Mesendoderm (in vitro differentiated cells): ENCODE data around the gene MRTO4.
"Not testable (repeated sequence)": the region's sequence is repeated elsewhere in the genome, so short reads cannot be mapped to it uniquely, and the experiment has no call there.

Source experiments
- DNase-seq: peaks from one replicate; pipeline ENCODE4 v3.0.0; 2013
- H2AK5ac ChIP-seq: 2 replicates; pipeline ENCODE4 v1.6.1; 2013; ENCODE audit warnings: low read length, inconsistent platforms
- H2BK120ac ChIP-seq: 2 replicates; pipeline ENCODE4 v1.6.1; 2013; ENCODE audit warnings: low read depth, mild to moderate bottlenecking, low read length, moderate library complexity, mixed read lengths
- H2BK15ac ChIP-seq: replicated peaks from 2 replicates; pipeline ENCODE4 v1.6.1; 2013; ENCODE audit warnings: low read depth, mild to moderate bottlenecking, moderate library complexity
- H2BK5ac ChIP-seq: 2 replicates; pipeline ENCODE4 v1.6.1; 2013; ENCODE audit warnings: low read length, inconsistent platforms
- H3K18ac ChIP-seq: 2 replicates; pipeline ENCODE4 v1.6.1; 2013; ENCODE audit warnings: mild to moderate bottlenecking, low read length, mixed read lengths
- H3K23ac ChIP-seq: one replicate; pipeline ENCODE4 v1.6.1; 2013; ENCODE audit warnings: low read length
- H3K27ac ChIP-seq: 2 replicates; pipeline ENCODE4 v1.5.1; 2013; ENCODE audit warnings: low read depth, mild to moderate bottlenecking, inconsistent platforms, low read length, moderate library complexity
- H3K27me3 ChIP-seq: 2 replicates; pipeline ENCODE4 v1.6.1; 2013; ENCODE audit warnings: low read length, control low read depth, mild to moderate bottlenecking, inconsistent platforms; ENCODE audit not compliant: insufficient read depth, poor library complexity
- H3K36me3 ChIP-seq: 2 replicates; pipeline ENCODE4 v1.6.1; 2013; ENCODE audit warnings: low read length, inconsistent platforms; ENCODE audit not compliant: control insufficient read depth, insufficient read depth
- H3K4ac ChIP-seq: one replicate; pipeline ENCODE4 v1.6.1; 2013; ENCODE audit warnings: low read depth, mild to moderate bottlenecking, low read length, moderate library complexity
- H3K4me1 ChIP-seq: 2 replicates; pipeline ENCODE4 v1.6.1; 2013; ENCODE audit warnings: low read depth, low read length, inconsistent platforms; ENCODE audit not compliant: control insufficient read depth
- H3K4me2 ChIP-seq: 2 replicates; pipeline ENCODE4 v1.6.1; 2013; ENCODE audit warnings: low read length
- H3K4me3 ChIP-seq: 2 replicates; pipeline ENCODE4 v1.5.1; 2013; ENCODE audit warnings: mild to moderate bottlenecking, low read length
- H3K56ac ChIP-seq: one replicate; pipeline ENCODE4 v1.6.1; 2013; ENCODE audit warnings: low read length
- H3K79me1 ChIP-seq: 2 replicates; pipeline ENCODE4 v1.6.1; 2013; ENCODE audit warnings: low read length, inconsistent platforms
- H3K79me2 ChIP-seq: 2 replicates; pipeline ENCODE4 v1.6.1; 2013; ENCODE audit warnings: mild to moderate bottlenecking, low read length; ENCODE audit not compliant: control insufficient read depth, insufficient read depth
- H3K9ac ChIP-seq: 2 replicates; pipeline ENCODE4 v1.6.1; 2013; ENCODE audit warnings: low read length, inconsistent platforms
- H4K5ac ChIP-seq: one replicate; pipeline ENCODE4 v1.6.1; 2013; ENCODE audit warnings: low read length
- H4K8ac ChIP-seq: one replicate; pipeline ENCODE4 v1.6.1; 2013; ENCODE audit warnings: low read depth, mild to moderate bottlenecking, control low read depth, low read length, moderate library complexity
- WGBS: extraction: QIAGEN DNeasy Blood & Tissue Kit; methylation state at CpG from one replicate; pipeline ENCODE4 v1.1.7; 2013; ENCODE audit warnings: low lambda C conversion rate, missing lambda C conversion rate; ENCODE audit not compliant: insufficient coverage; ENCODE audit errors: extremely low coverage; 5-methylcytosine and 5-hydroxymethylcytosine counted together

Gene MRTO4

GRCh38 chr1:19268445-19268844 lies 16.8 kb downstream of the MRTO4 start:
- Histone ChIP-seq H3K4me3 (no peak overlapping the region), H2BK5ac (no peak overlapping the region), H2AK5ac (no peak overlapping the region), H3K4ac (no peak overlapping the region), H3K79me2 (no peaks in the 10 kb centered on the region), H3K79me1 (no peaks in the 10 kb centered on the region), H3K27ac (no peak overlapping the region), H4K8ac (no peak overlapping the region), H2BK120ac (no peak overlapping the region), H3K36me3 (no peaks in the 10 kb centered on the region), H3K56ac (no peak overlapping the region), H3K18ac (no peak overlapping the region), H4K5ac (no peak overlapping the region), H3K23ac (no peak overlapping the region), H3K9ac (no peak overlapping the region), H3K27me3 (no peaks in the 10 kb centered on the region), H3K4me1 (no peaks in the 10 kb centered on the region), H3K4me2 (no peak overlapping the region), H2BK15ac (no peak overlapping the region)
- WGBS, result no CpG with 5 or more reads among the region's 11 CpGs
- no peak for DNase-seq

- H3K27ac ChIP-seq, DNase-seq, H4K8ac ChIP-seq, H2BK15ac ChIP-seq, H3K4ac ChIP-seq, H3K4me1 ChIP-seq, H3K4me3 ChIP-seq, H3K79me1 ChIP-seq, H2BK5ac ChIP-seq, H3K79me2 ChIP-seq, H3K9ac ChIP-seq, H2BK120ac ChIP-seq, H3K23ac ChIP-seq, H4K5ac ChIP-seq, H2AK5ac ChIP-seq, H3K36me3 ChIP-seq, H3K27me3 ChIP-seq, H3K56ac ChIP-seq, H3K4me2 ChIP-seq, H3K18ac ChIP-seq: not testable (repeated sequence)
- whole genome bisulfite sequencing, result no CpG with 5 or more reads among the region's 9 CpGs
Measured at GRCh38 chr1:19269427-19270342, 18.1 kb downstream of the MRTO4 start.

GRCh38 chr1:19270343-19270730 lies 18.7 kb downstream of the MRTO4 start:
- not testable (repeated sequence) for H2AK5ac ChIP-seq, H2BK120ac ChIP-seq, H3K4me3 ChIP-seq, H2BK15ac ChIP-seq, H3K79me1 ChIP-seq, H4K8ac ChIP-seq, H3K27ac ChIP-seq, H3K56ac ChIP-seq, H3K23ac ChIP-seq, H4K5ac ChIP-seq, H3K27me3 ChIP-seq, DNase-seq, H3K18ac ChIP-seq, H3K36me3 ChIP-seq, H3K4me1 ChIP-seq, H3K4me2 ChIP-seq, H3K9ac ChIP-seq, H2BK5ac ChIP-seq, H3K79me2 ChIP-seq, H3K4ac ChIP-seq
- WGBS, result no CpG with 5 or more reads among the region's 6 CpGs

- Histone ChIP-seq H3K23ac (no peak overlapping the region), H3K27me3 (no peaks in the 10 kb centered on the region), H2BK5ac (no peak overlapping the region), H3K79me1 (no peaks in the 10 kb centered on the region), H3K56ac (no peak overlapping the region), H3K4me2 (no peak overlapping the region), H3K79me2 (no peaks in the 10 kb centered on the region), H3K36me3 (no peaks in the 10 kb centered on the region), H3K4me3 (no peak overlapping the region), H2BK15ac (no peak overlapping the region), H4K8ac (no peak overlapping the region), H3K4me1 (no peaks in the 10 kb centered on the region), H4K5ac (no peak overlapping the region), H2AK5ac (no peak overlapping the region), H3K27ac (no peak overlapping the region), H3K9ac (no peak overlapping the region), H3K4ac (no peak overlapping the region), H3K18ac (no peak overlapping the region), H2BK120ac (no peak overlapping the region)
- DNase-seq, result no peak
Measured at GRCh38 chr1:19272064-19272463, 20.5 kb downstream of the MRTO4 start.

GRCh38 chr1:19273106-19273843 lies 21.7 kb downstream of the MRTO4 start:
- Histone ChIP-seq H3K79me1 (no peaks in the 10 kb centered on the region), H2BK15ac (no peak overlapping the region), H3K4me1 (no peaks in the 10 kb centered on the region), H3K4me2 (no peak overlapping the region), H2BK120ac (no peak overlapping the region), H3K4ac (no peak overlapping the region), H3K18ac (no peak overlapping the region), H2BK5ac (no peak overlapping the region), H3K27ac (no peak overlapping the region), H3K4me3 (no peak overlapping the region), H3K79me2 (no peaks in the 10 kb centered on the region), H3K23ac (no peak overlapping the region), H3K27me3 (no peaks in the 10 kb centered on the region), H4K5ac (no peak overlapping the region), H2AK5ac (no peak overlapping the region), H3K56ac (no peak overlapping the region), H4K8ac (no peak overlapping the region), H3K9ac (no peak overlapping the region), H3K36me3 (no peaks in the 10 kb centered on the region)
- WGBS, result no CpG with 5 or more reads among the region's 22 CpGs
- DNase-seq, result no peak
